ENCODE results near the gene PSORS1C1.
"Not testable (repeated sequence)": the region's sequence is repeated elsewhere in the genome, so short reads cannot be mapped to it uniquely, and the experiment has no call there.

PSORS1C1 gene, protein sequence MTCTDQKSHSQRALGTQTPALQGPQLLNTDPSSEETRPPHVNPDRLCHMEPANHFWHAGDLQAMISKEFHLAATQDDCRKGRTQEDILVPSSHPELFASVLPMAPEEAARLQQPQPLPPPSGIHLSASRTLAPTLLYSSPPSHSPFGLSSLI

DNA sequence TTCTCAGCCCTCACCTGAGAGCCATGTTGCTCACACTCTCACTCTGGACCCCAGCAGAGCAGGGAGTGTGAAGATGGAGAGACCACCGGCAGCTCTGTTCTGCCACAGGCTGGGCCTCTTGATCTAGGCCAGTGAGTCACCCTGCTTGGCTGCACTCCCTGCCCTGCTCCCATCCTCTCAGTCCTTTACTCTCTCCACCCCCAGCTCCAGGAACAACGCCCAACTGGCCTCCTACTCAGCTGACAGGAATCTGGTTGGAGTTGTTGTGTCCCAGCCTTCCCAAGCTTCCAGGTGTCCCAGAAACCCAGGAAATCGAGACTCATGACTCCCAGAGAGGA, at the start of gene PSORS1C1:
Gene PSORS1C1, plus strand, starts transcription at position 260 of the 338 bp plus-strand sequence. CDS start 14,833 bp downstream, outside the sequence.
- DNase-seq (ENCODE audit: low spot score): no peak

DNA sequence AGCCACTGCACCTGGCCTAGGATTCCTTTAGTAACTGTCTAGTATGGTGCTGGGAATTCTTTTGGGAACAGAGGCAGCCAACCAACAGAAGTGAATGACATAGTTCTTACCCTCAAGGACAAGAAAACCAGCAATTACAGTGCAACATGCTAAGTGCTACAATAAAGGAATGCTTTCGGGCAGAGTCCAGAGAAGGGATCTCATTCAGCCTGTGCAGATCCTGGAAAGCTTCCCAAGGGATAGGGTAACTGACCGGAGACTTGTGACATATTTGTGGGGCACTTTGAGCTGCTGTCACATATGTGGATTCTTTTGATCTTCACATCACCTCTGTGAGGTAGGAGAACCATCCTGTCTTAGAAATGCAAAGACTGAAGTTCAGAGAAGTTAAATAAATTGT, 49.0 kb upstream of the PSORS1C1 start:
- DNase-seq (ENCODE audit: low spot score): no peak

DNA sequence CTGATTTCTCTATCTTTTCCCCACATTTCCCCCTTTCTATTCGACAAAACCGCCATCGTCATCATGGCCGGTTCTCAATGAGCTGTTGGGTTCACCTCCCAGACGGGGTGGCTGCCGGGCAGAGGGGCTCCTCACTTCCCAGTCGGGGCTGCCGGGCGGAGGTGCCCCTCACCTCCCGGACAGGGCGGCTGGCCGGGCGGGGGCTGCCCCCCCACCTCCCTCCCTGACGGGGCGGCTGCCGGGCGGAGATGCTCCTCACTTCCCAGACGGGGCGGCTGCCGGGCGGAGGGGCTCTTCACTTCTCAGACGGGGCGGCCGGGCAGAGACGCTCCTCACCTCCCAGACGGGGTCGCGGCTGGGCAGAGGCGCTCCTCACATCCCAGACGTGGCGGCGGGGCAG, 47.6 kb upstream of the PSORS1C1 start:
- not testable (repeated sequence) for DNase-seq (ENCODE audit: low spot score)

DNA sequence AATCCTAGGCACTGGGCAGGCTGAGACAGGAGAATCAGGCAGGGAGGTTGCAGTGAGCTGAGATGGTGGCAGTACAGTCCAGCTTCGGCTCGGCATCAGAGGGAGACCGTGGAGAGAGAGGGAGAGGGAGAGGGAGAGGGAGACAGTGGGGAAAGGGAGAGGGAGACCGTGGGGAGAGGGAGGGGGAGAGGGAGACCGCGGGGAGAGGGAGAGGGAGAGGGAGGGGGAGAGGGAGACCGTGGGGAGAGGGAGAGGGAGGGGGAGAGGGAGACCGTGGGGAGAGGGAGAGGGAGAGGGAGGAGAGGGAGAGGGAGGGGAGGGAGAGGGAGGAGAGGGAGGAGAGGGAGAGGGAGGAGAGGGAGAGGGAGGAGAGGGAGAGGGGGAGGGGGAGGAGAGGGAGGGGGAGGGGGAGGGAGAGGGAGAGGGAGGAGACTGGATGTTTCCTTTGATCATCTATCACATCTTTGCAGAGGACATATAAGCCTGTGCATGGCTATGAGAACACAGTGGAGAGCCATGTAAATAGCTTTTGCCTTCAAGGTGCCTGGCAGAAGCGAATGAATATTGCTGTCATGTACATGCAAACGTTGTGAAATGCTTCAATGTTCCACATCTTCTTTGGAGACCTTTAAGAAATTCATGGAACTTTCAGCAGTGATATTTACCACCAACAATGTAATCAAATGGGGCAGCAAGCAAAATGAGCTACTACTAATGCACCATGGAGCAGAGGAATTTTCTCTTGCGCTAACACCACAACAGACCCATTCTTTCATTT, 46.5 kb upstream of the PSORS1C1 start:
- DNase-seq (ENCODE audit: low spot score): not testable (repeated sequence)

DNA sequence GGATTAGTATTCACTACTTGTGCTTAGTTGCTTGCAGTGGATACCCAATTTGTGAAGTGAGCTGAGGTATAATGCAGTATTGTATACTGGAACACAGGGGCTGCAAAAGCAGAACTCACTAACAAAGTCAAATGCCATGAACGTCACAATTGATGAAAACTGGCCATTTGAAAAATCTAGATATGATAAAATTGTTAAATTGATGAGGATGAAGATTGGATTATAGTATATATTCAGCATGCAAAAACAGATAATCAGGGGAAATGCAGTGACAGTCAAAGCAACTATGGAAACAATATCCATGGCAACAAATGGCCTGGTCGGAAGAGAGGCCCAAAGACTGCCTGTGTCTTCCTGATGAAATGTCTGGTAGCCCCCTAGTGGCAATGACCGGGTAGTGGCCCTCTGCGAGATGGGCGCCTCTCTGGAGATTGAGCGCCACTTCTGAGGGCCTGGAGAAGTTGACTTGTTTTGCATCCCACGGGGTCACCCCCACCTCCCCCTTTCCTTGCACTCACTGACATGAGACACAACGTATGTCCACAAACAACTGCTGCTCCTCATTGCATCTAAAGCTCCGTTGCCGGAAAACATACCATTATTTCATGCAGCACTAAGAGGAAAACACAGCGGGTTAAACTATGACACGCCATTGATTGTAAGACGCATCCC, 45.8 kb upstream of the PSORS1C1 start:
- DNase-seq (ENCODE audit: low spot score): peak; percentile 56

DNA sequence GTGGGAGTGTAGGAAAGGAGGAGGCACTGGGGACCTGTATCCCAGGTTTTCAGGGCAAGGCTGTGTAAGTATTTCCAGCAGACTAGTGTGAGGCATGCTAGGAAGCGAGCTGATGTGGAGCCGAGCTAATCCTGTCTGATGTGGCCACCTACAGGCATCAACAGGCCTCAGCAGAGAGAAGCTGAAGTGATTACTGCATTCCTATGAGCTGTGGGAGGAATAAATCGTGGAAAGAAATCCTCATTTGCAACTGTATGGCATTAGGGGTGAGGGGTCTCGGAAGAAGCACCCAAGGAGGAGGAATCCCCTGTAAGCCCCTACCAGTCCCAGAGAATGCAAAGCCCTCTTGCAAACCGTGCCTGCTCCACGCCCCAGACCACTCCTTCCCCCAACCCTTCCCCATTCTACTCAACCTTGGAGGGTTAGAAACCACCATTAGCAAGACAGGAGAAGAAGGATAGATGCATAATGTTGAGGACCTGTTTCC, 43.8 kb upstream of the PSORS1C1 start:
- DNase-seq (ENCODE audit: low spot score): no peak

DNA sequence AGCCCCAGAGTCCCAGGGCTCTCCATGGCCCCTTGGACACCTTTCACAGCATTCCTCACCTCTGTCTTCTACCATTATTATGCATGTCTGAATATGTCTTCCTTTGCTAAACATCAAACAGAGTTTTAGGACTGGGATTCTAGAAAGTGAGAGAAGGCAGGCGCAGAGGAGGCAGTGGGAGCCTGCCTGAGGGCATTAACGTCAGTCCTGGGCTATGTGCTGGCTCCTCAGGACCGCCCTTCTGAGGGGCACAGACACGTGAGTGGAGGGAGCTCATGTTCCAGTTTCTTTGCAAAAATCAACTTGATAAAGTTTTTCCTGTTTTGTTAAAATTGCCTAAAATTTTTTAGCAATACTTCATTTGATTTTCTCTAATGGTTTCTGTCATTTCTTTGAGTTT, 40.2 kb upstream of the PSORS1C1 start:
- no peak for DNase-seq (ENCODE audit: low spot score)

DNA sequence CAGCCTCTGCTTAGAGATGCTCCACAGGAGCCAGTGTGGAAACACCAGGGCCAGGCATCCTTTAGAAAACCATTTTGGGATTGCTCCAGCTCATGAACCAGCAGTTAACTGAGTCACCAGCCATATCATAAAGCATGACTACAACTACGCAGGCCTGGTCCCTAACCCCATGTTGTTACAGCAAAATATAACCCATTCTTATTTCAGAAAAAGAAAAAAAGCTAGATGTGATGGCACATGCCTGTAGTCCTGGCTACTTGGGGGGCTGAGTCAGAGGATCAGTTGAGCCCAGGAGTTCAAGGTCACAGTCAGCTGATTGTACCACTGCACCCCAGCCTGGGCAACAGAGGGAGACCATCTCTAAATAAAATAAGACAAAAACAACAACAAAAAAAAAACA, 39.1 kb upstream of the PSORS1C1 start:
- no peak for DNase-seq (ENCODE audit: low spot score)

DNA sequence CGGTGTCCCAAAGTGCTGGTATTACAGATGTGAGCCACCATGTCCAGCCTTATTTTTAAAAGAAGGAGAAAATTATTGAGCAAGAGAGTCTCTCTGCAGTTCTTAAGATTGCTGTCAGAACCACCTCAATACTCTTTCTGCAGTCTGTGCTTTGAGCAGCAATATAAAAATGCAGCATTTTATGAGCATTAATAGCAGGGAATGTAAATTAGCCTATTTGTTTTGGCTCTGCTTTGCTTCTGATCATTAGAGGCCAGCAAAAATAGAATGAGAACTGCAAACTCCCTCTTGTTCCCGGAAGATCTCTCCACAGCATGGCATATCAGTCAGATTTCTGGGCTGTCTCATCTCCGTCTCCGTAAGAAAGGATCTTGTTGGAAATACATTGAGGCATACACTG, 38.0 kb upstream of the PSORS1C1 start:
- no peak for DNase-seq (ENCODE audit: low spot score)

DNA sequence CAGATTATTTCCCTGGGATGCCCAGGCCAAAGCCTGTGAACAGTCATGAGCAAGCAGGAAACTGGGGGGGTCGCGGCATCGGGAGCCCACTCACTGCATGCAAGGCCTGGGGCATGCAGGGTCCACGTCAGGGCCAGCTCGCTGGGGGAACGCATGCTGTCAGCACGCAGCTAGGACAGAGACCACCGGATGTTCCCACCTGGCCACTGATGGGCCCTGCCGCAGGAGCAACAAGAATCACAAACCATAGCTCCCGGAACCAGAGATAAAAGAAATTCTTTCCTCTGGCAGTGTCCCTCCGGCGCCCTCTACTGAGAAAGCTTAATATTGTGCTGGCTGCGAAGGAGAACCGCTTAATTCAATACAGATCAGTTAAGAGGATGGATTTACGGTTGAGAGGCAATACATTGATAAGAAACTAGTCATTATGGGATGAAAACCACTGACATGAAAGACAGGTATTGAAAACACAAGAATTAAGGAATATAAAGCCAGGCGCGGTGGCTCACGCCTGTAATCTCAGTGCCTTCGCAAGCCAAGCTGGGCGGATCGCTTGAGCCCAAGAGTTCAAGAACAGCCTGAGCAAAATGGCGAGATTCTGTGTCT, 34.8 kb upstream of the PSORS1C1 start:
- DNase-seq (ENCODE audit: low spot score): peak; percentile 34

DNA sequence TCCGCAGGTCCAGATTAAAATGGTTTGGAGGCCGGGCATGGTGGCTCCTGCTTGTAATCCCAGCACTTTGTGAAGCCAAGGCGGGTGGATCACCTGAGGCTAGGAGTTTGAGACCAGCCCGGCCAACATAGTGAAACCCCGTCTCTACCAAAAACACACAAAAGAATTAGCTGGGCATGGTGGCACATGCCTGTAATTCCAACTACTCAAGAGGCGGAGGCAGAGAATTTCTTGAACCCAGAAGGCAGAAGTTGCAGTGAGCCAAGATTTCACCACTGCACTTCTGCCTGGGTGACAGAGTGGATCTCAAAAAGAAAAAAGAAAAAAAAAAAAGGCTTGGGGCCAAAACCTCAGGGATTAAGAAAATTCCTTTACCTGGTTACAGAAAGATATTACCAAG, 32.7 kb upstream of the PSORS1C1 start:
- no peak for DNase-seq (ENCODE audit: low spot score)

DNA sequence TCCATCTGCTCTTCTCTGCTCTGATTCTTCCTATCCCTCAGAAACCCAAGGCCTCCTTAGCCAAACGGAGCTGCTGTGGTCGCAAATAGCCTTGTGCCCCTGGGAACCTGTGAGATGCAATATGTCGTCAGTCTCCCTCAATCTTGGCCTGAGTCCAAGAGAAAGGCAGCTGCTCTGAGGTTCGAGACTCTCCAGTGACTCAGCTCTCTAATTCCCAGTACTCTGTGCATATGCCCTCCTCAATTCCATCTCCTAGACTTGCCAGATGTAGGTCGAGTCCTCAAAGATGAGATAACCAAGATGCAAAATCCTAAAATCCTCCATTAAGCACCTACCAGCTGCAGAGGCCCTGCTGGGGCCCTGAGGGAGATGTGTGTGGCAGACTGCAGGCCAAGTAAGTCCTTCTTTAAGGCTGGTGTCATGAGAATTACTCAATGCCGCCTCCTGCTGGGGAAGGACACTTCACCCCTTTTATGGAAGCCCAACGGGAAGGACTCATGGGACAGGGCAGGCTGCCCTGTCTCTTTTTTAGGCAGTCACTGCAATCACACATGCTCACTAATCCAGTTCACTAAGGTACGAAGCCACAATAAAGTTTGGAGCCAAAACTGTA, 30.8 kb upstream of the PSORS1C1 start:
- peak; percentile 30 for DNase-seq (ENCODE audit: low spot score)

DNA sequence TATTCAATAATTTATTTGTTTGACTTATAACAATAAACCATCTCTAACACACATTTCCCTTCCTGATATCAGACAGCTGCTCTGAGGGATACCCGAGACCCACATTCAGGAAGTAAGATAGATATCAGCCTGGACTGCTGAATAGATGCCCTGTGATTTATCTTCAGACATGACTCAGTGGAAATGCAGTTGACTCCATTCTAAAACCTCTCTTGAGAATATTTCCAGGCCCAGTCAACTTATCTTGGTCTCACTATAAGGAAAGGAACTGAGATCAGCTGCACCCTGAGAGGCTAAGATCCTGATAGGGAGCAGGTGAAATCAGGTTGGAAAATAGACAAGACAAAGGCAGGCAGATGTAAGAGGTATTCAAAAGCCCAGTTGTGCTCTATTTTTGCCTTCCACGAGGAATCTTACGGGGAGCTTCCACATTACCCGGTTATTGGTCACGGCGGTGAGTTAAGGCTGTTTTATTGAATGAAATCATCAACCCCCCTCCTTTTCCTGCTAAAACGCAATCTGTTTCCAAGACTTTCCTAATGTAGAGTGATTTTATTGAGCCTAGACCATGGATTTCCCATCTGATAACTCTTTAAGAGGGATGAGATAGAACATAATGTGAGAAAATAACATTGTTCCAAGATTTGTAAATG, 27.7 kb upstream of the PSORS1C1 start:
- DNase-seq (ENCODE audit: low spot score): no peak

DNA sequence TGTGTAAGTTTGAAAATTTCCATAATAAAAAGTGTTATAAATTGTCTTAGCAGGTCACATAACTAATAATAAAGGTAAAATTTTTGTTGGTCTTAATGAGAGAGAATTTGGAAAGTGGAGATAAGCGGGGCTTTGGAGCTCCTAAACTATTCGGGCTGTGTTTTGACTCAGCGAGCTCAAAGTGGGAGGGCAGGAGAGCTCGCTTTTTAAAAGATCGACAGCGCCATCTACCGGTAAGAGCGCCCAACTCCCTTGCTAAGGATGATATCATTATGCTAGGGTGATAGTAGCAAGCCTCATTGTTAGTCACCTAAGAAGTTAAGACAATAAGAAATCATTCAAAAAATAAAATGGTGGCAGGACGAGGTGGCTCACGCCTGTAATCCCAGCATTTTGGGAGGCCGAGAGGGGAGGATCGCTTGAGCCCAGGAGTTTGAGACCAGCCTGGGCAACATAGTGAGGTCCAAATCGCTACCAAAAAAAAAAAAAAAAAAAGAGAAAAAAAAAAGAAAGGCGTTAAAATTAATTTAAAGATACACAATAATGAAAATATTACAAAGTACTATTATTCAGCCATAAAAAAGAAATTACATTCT, 27.0 kb upstream of the PSORS1C1 start:
- DNase-seq (ENCODE audit: low spot score): peak; percentile 88

DNA sequence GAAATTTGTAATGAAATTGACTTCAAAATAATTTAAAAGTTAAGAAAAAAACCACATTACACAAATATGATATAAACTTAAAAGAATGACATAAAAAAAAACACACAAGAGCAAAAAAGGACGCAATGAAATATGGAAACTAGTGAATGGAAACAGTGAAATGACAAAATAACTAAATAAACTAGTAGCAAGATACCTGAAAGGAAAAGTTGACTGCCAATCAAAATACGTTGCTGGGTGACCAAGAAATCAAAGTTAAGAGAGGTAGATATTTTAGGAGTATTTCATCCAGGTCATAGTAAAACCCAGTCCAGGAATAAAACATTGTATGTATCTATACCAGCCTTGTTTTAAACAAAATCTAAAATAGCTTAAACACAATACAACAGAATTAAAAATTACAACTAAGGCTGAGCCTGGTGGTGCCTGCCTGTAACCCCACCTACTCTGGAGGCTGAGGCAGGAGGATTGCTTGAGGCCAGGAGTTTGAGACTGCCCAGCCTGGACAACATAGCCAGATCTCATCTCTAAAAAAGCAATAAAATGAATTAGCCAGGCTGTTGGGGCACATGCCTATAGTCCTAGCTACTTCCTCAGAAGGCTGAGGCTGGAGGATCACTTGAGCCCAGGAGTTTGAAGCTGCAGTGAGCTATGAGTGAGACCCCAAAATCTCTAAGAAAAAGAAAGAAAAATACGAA, 24.2 kb upstream of the PSORS1C1 start:
- no peak for DNase-seq (ENCODE audit: low spot score)

DNA sequence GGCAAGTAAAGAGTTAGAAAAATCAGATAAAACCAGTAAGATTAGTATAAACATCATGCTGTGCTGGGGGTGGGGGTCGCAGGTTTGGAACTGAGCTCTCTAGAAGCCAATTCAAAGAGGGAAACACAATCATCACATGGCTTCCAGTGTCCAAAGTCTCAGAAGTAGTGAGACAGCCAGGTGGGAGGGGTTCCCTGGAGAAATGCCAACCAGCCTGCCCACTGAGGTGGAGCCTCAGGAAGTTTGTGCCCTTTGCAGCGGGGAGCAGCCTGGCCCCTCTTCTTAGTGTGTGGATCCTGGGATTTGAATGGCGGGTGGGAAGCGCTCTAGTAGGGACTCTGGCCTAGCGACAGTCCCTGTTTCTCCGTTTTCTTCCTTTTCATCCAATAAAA, 23.6 kb upstream of the PSORS1C1 start:
- no peak for DNase-seq (ENCODE audit: low spot score)

DNA sequence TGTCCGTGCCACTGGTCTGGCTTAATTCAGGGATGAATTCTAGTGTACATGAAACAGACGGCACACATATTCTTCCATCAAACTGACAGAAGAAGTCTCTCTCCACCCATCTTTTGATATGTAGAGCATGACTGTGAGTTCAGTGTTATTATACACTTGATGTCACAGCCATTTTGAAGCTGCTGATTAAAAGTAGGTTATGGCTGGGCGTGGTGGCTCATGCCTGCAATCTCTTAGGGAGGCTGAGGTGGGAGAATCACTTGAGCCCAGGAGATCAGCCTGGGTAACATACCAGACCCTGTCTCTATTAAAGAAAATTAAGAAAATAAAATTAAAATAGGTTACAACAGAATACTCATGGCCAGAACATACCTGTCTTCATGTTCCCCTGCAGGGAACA, 22.9 kb upstream of the PSORS1C1 start:
- no peak for DNase-seq (ENCODE audit: low spot score)

DNA sequence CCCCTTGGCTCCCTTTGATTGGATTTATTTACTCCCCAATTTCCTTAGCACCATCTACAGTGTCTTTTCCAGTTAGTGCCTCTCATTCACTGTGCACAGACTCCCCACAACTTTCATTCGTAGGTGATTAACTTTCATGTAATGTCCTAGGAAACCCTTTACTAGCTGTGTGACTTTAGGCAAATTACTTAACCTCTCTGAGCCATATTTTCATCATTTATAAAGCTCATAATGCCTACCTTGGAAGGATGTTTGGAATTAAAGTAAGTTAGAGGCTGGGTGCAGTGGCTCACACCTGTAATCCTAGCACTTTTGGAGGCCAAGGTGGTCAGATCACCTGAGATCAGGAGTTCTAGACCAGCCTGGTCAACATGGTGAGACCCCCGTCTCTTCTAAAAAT, 22.4 kb upstream of the PSORS1C1 start:
- DNase-seq (ENCODE audit: low spot score): no peak

DNA sequence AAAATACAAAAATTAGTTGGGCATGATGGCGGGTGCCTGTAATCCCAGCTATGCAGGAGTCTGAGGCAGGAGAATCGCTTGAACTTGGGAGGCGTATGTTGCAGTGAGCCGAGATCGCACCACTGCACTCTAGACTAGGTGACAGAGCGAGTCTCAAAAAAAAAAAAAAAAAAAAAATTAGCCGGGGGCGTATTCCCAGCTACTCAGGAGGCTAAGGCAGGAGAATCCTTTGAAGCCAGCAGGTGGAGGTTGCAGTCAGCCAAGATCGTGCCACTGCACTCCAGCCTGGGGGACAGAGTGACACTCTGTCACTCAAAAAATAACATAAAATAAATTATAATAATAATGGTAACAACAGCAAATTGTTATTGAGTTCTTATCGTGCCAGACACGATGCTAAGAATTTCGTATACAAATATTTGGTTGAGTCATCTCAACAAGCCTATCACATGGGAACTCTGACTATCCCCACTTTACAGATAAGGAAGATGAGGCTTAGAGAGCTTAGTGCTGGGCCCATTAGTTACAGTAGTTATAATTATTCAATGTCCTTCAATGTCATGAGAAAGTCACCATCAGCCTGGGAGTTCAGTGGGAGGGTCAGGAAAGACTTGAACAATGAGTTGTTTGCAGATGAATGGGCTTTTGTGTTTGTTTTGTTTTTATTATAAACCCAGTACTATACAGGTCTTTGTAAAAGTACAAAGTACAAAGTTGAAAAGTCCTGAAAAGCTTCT, 21.7 kb upstream of the PSORS1C1 start:
- peak; percentile 23 for DNase-seq (ENCODE audit: low spot score)

DNA sequence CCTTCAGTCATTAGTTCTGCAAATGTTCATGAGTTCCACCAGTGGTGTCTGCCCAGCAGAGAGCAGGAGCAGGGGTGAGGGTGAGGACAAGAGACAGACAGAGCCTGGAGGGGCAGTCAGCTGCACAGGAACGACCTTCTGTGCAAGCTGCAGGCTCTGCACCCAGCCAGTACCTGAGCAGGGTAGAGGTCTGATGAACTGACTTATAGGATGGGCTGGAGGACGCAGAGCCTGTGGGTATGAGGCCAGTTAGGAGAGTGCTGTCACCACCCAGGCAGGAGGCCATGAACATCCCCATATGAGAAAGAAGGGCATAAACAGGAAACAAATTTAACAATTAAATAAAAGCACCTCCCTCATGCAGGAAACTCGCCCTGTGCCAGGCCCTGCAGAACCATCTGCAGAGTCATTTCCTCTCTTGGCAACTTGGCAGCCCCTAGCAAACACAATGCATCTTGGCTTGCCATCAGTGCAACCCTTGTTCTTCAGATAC, 20.2 kb upstream of the PSORS1C1 start:
- no peak for DNase-seq (ENCODE audit: low spot score)

All from hematopoietic multipotent progenitor cell treated with erythropoietin and hydrocortisone succinate and interleukin-3 and kit ligand, for 17 days (in vitro differentiated cells).